ENCODE data around the gene YBX1. TPM values are rescaled to one million over a fixed set of nuclear protein-coding genes. Genes with fewer than 3 reads are reported as not detected.

The YBX1 gene
- total RNA-seq, 4 donors from 2014 or later = 594 to 809 (median 657) TPM

- TF ChIP-seq CTCF (IDR thresholded peaks at IDR 0.05; ENCODE audit: low read depth) = no peak
Measured at GRCh38 chr1:42741706-42742105, 59.5 kb downstream of the YBX1 start.

- no peak for TF ChIP-seq CTCF (IDR thresholded peaks at IDR 0.05; ENCODE audit: low read depth)
Measured at GRCh38 chr1:42742141-42742540, 59.9 kb downstream of the YBX1 start.

GRCh38 chr1:42742617-42743316 is 60.5 kb downstream of the YBX1 start:
- TF ChIP-seq CTCF (IDR thresholded peaks at IDR 0.05; ENCODE audit: low read depth) = no peak

- no peak for TF ChIP-seq CTCF (IDR thresholded peaks at IDR 0.05; ENCODE audit: low read depth)
Measured at GRCh38 chr1:42743317-42744147, 61.3 kb downstream of the YBX1 start.

- no peak for TF ChIP-seq CTCF (IDR thresholded peaks at IDR 0.05; ENCODE audit: low read depth)
Measured at GRCh38 chr1:42744148-42744413, 61.9 kb downstream of the YBX1 start.

- TF ChIP-seq CTCF (IDR thresholded peaks at IDR 0.05; ENCODE audit: low read depth) = no peak
Measured at GRCh38 chr1:42745851-42746250, 63.6 kb downstream of the YBX1 start.

GRCh38 chr1:42746436-42747105 is 64.4 kb downstream of the YBX1 start:
- TF ChIP-seq CTCF (IDR thresholded peaks at IDR 0.05; ENCODE audit: low read depth) = no peak

All from subcutaneous adipose tissue (tissue), 4 donors.